Neural progenitor cell (in vitro differentiated cells): ENCODE measurements around the gene ZSCAN21. TPM values are rescaled to one million over a fixed set of nuclear protein-coding genes. Genes with fewer than 3 reads are reported as not detected.

Experiments
- DNase-seq: peaks from one replicate; pipeline ENCODE4 v3.0.0-alpha.2; 2016; ENCODE audit warnings: low spot score
- H2AFZ ChIP-seq: fragments of 200-600 bp; sonication (generic); replicated peaks from 2 replicates; pipeline ENCODE4 v1.6.1; 2016; ENCODE audit warnings: antibody characterized with exemption
- H3F3A ChIP-seq: fragments of 200-600 bp; sonication (generic); 2 replicates; pipeline ENCODE4 v1.6.1; 2016; ENCODE audit warnings: antibody characterized with exemption, low read depth
- H3K27ac ChIP-seq: fragments of 200-600 bp; sonication (generic); 2 replicates; pipeline ENCODE4 v1.5.1; 2016; ENCODE audit warnings: mild to moderate bottlenecking
- H3K27me3 ChIP-seq: fragments of 200-600 bp; sonication (generic); 2 replicates; pipeline ENCODE4 v1.6.1; 2016; ENCODE audit warnings: mild to moderate bottlenecking, moderate library complexity
- H3K36me3 ChIP-seq: fragments of 200-600 bp; sonication (generic); 2 replicates; pipeline ENCODE4 v1.5.1; 2016
- H3K4me1 ChIP-seq: fragments of 200-600 bp; sonication (generic); 2 replicates; pipeline ENCODE4 v1.6.1; 2016; ENCODE audit warnings: mixed run types
- H3K4me2 ChIP-seq: fragments of 200-600 bp; sonication (generic); 2 replicates; pipeline ENCODE4 v1.6.1; 2016
- H3K4me3 ChIP-seq: fragments of 200-600 bp; sonication (generic); 2 replicates; pipeline ENCODE4 v1.5.1; 2016
- H3K79me2 ChIP-seq: fragments of 200-600 bp; sonication (generic); 2 replicates; pipeline ENCODE4 v1.6.1; 2016; ENCODE audit warnings: low read depth
- H3K9ac ChIP-seq: fragments of 200-600 bp; sonication (generic); 2 replicates; pipeline ENCODE4 v1.6.1; 2016
- H3K9me3 ChIP-seq: fragments of 200-600 bp; sonication (generic); 2 replicates; pipeline ENCODE4 v1.5.1; 2016; ENCODE audit warnings: low read depth
- H4K20me1 ChIP-seq: fragments of 200-600 bp; sonication (generic); 2 replicates; pipeline ENCODE4 v1.6.1; 2016; ENCODE audit warnings: low read depth
- H3K27ac Mint-ChIP-seq: 3 replicates; pipeline ENCODE4 v1.8.0; 2021; ENCODE audit warnings: mixed read lengths
- H3K27me3 Mint-ChIP-seq: 2 replicates; pipeline ENCODE4 v1.8.0; 2022; ENCODE audit warnings: low read depth, mild to moderate bottlenecking, inconsistent platforms, moderate library complexity, mixed read lengths; ENCODE audit not compliant: insufficient read depth
- H3K36me3 Mint-ChIP-seq: 3 replicates; pipeline ENCODE4 v1.8.0; 2021; ENCODE audit warnings: mixed read lengths
- H3K4me1 Mint-ChIP-seq: 3 replicates; pipeline ENCODE4 v1.8.0; 2021; ENCODE audit warnings: mixed read lengths
- H3K4me3 Mint-ChIP-seq: 3 replicates; pipeline ENCODE4 v1.8.0; 2021; ENCODE audit warnings: mild to moderate bottlenecking, moderate library complexity, mixed read lengths
- H3K9me3 Mint-ChIP-seq: 3 replicates; pipeline ENCODE4 v1.8.0; 2020; ENCODE audit warnings: mixed read lengths
- CTCF ChIP-seq: fragments of 200-600 bp; sonication (generic); IDR thresholded peaks from 2 replicates; pipeline ENCODE4 v1.5.1; 2017; ENCODE audit warnings: antibody characterized with exemption, mild to moderate bottlenecking
- EZH2 ChIP-seq: fragments of 200-600 bp; sonication (generic); IDR thresholded peaks from 2 replicates; pipeline ENCODE4 v1.6.1; 2017; ENCODE audit warnings: antibody characterized with exemption, mild to moderate bottlenecking, moderate library complexity
- EZH2phosphoT487 ChIP-seq: fragments of 200-600 bp; sonication (generic); IDR thresholded peaks from 2 replicates; pipeline ENCODE4 v1.6.1; 2017; ENCODE audit warnings: antibody characterized with exemption
- total RNA-seq: library from RNA; depleted of rRNA; stranded (reverse); fragments of >200 nt; gene quantifications from 2 replicates; pipeline ENCODE4 v1.2.3, GENCODE V29; 2015; ENCODE audit warnings: low replicate concordance

The ZSCAN21 gene
- total RNA-seq, 1 donor from 2014 or later = 29.0 TPM

- H3K9me3 Mint-ChIP-seq = no peaks in the 10 kb centered on the region
Measured at GRCh38 chr7:100022621-100023020, 27.0 kb upstream of the ZSCAN21 start.

GRCh38 chr7:100023526-100023925, 26.0 kb upstream of the ZSCAN21 start:
- Mint-ChIP-seq H3K4me3 (no peak overlapping the region), H3K4me1 (no peaks in the 10 kb centered on the region), H3K27ac (no peak overlapping the region), H3K9me3 (no peaks in the 10 kb centered on the region), H3K36me3 (peaks cover 25% of the 10 kb centered on the region), H3K27me3 (peaks cover 8% of the 10 kb centered on the region)
- no peak overlapping the region for H2AFZ ChIP-seq
- no peaks in the 10 kb centered on the region for H3K9me3 ChIP-seq
- peaks cover 20% of the 10 kb centered on the region for H3K36me3 ChIP-seq
- H3K79me2 ChIP-seq = peaks cover 49% of the 10 kb centered on the region
- H3K4me3 ChIP-seq = no peak overlapping the region
- no peak overlapping the region for H3K9ac ChIP-seq
- H4K20me1 ChIP-seq = peaks cover 55% of the 10 kb centered on the region
- no peaks in the 10 kb centered on the region for H3K27me3 ChIP-seq
- no peaks in the 10 kb centered on the region for H3K4me1 ChIP-seq
- TF ChIP-seq EZH2phosphoT487 (no peak), CTCF (no peak), EZH2 (no peak)
- no peak overlapping the region for H3K27ac ChIP-seq
- no peak for DNase-seq
- H3F3A ChIP-seq = peaks cover 3% of the 10 kb centered on the region
- no peak overlapping the region for H3K4me2 ChIP-seq

More at GRCh38 chr7:100022621-100023020, 27.0 kb upstream of the ZSCAN21 start:
- Histone ChIP-seq H2AFZ (no peak overlapping the region), H3K4me1 (no peaks in the 10 kb centered on the region), H3K9ac (no peak overlapping the region), H3K9me3 (no peaks in the 10 kb centered on the region), H3K4me2 (no peak overlapping the region), H3K27me3 (no peaks in the 10 kb centered on the region), H3K36me3 (peaks cover 20% of the 10 kb centered on the region), H4K20me1 (peaks cover 64% of the 10 kb centered on the region), H3K27ac (no peak overlapping the region), H3F3A (peaks cover 3% of the 10 kb centered on the region), H3K4me3 (no peak overlapping the region), H3K79me2 (peaks cover 58% of the 10 kb centered on the region)
- Mint-ChIP-seq H3K36me3 (peaks cover 28% of the 10 kb centered on the region), H3K4me1 (peaks cover 3% of the 10 kb centered on the region), H3K27me3 (peaks cover 8% of the 10 kb centered on the region), H3K4me3 (no peak overlapping the region), H3K27ac (no peak overlapping the region)
- TF ChIP-seq CTCF (no peak), EZH2 (no peak), EZH2phosphoT487 (no peak)
- no peak for DNase-seq

- Histone ChIP-seq H3K27me3 (no peaks in the 10 kb centered on the region), H3K4me1 (no peaks in the 10 kb centered on the region), H3K36me3 (peaks cover 20% of the 10 kb centered on the region), H3K79me2 (peaks cover 43% of the 10 kb centered on the region), H3K9ac (no peak overlapping the region), H2AFZ (no peak overlapping the region), H3K9me3 (no peaks in the 10 kb centered on the region), H3K4me2 (no peak overlapping the region), H3F3A (peaks cover 3% of the 10 kb centered on the region), H3K27ac (no peak overlapping the region), H3K4me3 (no peak overlapping the region), H4K20me1 (peaks cover 49% of the 10 kb centered on the region)
- Mint-ChIP-seq H3K27ac (no peak overlapping the region), H3K4me3 (no peak overlapping the region), H3K36me3 (peaks cover 22% of the 10 kb centered on the region), H3K9me3 (no peaks in the 10 kb centered on the region), H3K27me3 (peaks cover 5% of the 10 kb centered on the region), H3K4me1 (no peaks in the 10 kb centered on the region)
- no peak for TF ChIP-seq CTCF
- TF ChIP-seq EZH2 = no peak
- TF ChIP-seq EZH2phosphoT487 = no peak
- no peak for DNase-seq
Measured at GRCh38 chr7:100024020-100024619, 25.5 kb upstream of the ZSCAN21 start.
